HG03060 (cell line): Measurements from ENCODE around the gene ARRDC2.
"Not testable (repeated sequence)": the region's sequence is repeated elsewhere in the genome, so short reads cannot be mapped to it uniquely, and the experiment has no call there.

ENCODE experiments used
- ATAC-seq: cut with Tn5 transposase; IDR thresholded peaks from one replicate; pipeline ENCODE4 v1.9.1; 2021; ENCODE audit warnings: low read depth, moderate number of reproducible peaks; ENCODE audit not compliant: unreplicated experiment

Gene ARRDC2

DNA sequence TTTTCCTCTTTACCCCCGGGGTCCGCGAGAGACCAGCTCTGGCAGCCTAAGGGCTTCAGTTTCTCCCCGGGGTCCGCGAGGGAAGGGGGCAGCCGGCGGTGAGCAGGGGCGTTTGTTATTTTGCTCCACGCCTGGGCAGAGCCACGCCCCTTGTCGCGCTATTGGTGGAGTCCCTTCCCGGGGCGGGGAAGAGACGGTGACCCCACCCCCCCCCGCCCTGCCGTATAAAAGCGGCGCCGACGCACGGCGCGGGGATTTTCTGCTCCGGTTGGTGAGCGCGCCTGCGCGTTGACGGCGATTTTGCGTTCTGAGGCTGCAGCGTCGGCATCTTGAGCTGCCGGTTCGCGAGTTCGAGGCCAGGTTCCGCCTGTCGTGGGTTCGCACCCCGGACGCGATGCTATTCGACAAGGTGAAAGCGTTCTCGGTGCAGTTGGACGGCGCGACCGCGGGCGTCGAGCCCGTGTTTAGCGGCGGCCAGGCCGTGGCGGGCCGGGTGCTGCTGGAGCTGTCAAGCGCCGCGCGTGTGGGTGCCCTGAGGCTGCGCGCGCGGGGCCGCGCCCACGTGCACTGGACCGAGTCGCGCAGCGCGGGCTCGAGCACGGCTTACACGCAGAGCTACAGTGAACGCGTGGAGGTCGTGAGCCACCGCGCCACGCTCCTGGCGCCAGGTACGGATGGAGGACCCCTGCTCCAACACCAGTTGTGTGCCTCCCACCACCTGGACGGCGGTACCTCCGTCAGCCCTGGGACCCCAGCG lies at the start of gene ARRDC2:
Gene ARRDC2, plus strand, starts transcription at position 254 of the 757 bp plus-strand sequence. Its CDS starts 141 bp downstream, at position 395.
- no peak for ATAC-seq

DNA sequence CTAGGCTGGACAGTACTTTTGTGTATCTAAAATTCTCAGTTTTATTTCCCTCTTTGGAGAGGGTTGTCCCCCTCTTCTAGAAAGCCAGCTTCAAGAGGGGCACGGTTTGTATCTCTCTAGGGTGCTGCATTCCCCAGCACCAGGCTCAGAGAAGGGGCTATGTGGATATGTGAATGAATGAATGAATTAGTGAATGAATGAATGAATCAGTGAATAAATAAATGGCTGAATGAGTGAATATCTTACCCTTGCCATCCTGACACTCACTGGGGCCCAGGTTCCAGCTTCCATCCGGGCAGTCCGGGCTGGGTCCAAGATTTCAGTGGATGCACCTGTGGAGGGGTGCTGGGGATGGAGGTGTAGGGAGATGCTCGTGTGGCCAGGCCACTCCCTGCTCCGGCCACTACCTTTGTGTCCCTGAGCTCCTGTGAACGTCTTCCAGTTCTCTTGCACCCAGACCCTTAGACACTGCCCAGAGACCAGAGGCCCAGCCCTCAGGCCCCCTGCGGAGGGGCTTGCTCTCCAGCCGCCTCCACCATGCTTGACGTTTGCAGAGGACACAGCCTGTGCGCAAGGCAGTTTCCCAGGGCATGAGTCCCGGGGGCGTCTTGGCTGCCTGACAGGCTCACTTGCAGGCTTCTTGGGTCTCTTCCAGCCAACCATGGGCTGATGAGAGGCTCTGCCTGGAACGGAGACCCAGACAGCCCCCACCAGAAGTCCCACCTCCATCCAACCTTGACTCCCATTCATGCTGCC lies 43.9 kb upstream of the ARRDC2 start:
- ATAC-seq, result no peak

DNA sequence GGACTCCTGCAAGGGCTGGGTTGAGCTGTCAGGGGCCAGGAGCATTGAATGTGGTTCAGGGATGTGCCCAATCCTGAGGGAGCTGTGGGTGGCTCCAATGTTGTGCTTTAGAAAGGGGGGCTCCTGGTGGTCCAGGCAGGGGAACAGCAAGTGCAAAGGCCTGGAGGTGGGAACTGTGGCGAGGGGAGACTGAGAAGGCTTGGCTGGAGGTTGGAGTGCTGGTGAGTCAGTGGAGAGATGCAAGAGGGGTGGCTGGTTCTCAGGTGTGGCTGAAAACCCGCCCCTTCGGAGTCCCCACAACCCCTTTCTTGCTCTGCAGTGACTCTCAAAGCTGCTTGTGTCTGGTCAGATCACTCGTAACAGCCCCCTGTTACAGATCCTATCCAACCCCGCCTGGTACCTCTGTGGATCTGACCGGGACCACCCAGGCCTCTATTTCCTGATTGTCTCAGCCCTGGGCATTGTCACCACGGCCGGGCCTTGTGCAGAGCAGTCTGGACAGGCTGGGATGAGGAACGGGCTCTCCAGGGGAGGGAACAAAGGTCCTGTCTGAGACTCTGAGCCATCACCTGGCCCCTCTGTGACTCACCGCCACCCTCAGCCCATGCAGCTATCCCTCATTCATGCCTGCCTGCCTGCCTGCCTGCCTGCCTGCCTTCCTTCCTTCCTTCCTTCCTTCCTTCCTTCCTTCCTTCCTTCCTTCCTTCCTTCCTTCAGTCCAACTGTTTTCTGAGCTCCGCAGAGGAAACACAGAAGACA lies 42.4 kb upstream of the ARRDC2 start:
- no peak for ATAC-seq

DNA sequence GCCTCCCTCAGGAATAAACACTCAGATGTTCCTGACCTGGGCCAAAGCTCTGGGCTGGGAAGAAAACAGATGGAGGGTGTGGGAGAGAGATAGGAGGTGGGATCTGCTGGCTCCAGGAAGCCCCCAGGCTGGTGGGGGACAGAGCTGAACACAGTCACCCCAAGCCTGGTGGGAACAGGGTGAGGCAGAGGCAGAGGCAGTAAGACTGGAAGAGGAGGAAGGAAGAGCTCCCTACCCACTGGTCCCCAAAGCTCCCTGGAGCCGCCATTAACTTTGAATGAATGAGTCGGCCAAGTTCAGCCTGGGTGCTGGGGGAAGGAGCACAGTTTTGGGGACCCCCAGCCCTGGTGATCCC lies 41.9 kb upstream of the ARRDC2 start:
- no peak for ATAC-seq

DNA sequence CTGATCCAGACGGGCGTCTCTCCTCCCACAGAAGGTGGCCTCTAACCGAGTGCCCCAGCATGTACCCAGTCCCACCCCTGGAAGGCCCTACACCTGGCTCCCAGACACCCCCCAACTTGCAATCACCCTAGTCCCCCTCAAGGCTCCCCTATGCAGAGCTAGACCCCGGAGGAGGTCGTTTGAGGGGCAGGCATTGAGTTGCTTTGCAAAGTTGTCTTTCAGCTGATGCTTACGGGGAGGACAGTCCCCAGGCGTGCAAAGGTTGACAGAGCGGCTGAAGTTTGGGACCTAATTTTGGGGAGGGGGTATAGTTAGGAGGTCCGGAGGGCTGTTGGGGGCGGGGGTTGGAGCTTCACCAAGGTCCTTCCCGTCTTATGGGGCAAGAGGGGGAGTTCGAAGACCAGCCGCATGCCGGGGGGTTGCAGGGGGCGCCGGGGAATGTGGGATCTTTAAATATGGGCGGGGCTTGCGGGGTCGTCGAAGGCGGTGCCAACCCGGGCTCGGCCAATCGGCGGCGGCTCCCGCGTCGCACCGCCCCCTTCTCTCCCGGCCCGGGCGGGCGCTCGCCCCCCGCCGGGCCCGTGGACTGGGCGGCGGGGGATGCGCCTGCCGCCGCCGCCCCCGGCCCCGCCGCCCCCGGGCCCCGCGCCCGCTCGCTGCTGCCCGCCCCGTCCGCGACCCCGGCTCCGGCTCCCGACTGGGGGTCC lies 41.3 kb upstream of the ARRDC2 start, which contains the start of gene KCNN1:
Gene KCNN1, plus strand, starts transcription at position 558 of the 707 bp plus-strand sequence. CDS start 6,782 bp downstream, outside the sequence.
- ATAC-seq, result no peak

DNA sequence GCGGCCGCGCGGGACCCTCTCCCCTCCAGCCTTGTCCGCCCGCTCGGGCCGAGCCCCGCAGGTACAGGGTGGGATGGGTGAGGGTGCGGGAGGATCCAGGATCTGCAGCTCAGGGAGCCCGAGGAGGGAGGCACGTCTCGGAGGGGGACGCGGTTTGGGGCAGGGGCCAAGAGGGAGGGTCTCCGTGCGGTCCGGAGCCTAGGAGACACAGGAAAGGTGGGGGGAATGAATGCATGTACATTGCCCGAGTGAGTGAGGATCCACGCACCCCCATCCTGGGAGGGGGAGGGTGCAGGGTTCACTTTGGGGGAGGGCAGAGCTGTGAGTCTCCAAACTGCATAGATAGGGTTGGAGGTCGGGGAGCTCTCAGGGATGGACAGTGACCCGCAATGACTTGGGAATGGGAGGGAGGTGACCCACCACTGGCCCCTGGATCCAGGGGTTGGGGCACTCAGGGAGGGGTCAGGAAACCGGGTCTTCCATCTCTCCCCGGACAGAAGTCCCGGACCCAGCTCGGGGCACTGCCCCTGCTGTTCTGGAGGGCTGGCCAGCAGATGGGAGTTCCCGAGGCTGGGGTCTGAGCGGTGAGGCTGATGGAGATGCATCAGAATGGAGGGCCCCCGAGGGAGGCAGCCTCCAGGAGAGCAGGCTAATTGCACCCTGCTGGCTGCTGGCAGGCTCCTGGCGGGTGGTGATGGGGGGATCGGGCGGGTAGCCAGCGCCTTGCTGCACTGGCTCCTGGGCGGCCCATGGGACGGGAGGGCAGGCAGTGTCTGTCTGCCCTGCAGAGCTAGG lies 40.5 kb upstream of the ARRDC2 start:
- no peak for ATAC-seq

DNA sequence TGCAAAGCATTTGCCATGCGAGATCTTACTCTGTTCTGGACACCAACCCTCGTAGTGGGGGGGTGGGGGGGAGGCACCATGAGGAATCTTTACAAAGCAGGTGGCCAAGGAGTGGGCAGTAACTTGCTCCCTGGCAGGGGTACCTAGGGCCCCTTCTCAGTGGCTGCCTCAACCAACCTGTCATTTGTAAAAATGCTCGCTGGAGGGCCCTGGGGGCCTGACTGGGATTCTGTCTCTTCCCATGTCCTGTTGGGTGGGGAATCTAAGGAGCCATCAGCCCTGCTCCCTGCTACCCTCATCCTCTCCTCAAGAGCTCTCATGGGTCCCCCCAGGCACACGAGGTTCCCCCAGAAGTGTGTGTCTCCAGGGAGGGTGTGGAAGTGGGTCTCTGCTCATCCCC lies 39.6 kb upstream of the ARRDC2 start:
- ATAC-seq, result no peak

DNA sequence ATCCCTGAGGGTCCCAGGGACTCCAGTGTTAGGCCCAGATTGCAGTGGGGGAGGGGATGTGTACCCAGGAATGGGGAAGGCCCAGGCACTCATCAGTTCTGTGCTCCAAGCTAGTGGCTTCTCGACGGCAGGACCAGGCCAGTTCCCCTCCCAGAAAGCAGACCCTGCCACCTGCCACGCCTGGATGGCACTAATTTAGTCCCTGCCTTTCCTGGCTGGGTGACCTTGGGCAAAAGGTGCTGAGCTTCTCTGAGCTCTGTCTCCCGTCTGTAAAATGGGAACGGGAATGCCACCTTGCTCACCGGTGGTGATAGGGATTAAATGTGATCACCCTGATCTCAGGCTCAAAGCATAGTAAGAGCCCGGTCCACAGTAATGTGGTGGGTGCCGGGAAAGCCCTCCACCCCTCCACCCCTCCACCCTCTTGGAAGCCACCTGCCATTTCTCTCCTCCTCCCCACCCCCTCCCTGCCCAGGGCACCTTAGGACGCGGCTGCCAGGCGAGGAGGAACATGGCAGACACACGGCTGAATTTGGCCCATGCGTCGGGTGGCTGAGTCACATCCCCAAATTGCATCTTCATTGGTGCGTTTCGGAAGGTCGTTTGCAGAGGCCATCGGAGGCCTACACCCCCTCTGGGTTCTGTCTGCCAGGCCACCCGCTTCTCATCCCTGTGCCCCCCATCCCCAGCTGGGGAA lies 38.7 kb upstream of the ARRDC2 start:
- no peak for ATAC-seq

DNA sequence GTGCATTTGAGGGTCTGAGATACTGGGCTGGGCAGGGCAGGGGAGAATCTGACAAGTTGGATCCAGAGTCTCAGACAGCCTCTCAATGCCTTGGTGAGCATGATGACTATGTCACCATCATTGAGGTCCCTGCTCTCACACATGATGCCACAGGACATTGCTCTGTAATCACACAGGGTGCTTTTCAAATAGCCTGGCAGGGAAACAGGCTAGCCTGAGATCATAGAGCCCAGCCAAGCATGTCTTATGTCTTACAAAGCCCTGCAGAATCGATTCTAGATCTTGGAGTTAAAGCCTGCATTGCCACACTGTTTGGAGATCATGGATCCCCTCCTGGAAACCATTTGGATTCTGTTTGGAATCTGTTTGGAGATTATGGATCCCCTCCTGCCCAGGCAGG lies 35.7 kb upstream of the ARRDC2 start:
- ATAC-seq, result no peak

DNA sequence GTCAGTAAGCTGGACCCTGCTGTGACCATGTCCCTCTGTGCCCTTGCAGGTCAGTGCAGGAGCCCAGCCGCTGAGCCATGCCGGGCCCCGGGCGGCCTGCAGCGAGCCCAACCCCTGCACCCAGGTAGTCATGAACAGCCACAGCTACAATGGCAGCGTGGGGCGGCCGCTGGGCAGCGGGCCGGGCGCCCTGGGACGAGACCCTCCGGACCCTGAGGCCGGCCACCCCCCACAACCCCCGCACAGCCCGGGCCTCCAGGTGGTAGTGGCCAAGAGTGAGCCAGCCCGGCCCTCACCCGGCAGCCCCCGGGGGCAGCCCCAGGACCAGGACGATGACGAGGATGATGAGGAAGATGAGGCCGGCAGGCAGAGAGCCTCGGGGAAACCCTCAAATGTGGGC lies 34.2 kb upstream of the ARRDC2 start:
- no peak for ATAC-seq

DNA sequence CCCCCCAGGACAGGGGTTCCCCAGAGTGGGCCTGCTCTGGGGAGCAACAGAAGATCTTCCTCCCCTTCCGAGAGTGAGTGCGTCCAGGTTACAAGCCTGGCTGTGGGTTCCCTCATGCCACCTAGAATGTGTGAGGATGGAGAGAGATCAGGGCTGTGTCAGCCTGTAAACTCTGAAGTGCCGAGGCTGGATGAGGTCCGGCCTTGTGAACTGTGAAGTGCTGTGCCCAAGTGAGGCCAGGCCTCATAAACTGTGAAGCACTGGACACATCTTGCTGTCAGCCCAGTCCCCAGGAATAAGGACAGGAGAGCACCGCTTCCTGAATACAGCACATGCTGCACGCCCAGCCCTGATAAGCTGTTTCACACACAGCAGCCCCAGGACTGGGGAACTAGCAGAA lies 33.4 kb upstream of the ARRDC2 start:
- no peak for ATAC-seq

DNA sequence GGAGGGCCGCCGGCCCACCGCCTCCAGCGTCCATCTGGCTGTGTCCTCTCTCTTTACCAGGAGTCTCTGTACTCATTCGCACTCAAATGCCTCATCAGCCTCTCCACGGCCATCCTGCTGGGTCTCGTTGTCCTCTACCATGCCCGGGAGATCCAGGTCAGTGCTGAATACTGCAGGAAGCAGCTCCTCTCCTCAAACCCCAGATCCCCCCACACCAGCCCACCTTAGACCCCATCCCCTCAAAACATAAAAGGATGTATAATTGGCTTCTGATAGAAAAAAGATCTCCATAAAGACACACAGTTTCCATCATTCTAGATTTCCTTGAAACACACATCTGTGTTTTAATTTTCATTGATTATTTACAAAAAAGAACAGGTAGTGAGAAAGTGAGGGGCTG lies 32.9 kb upstream of the ARRDC2 start:
- ATAC-seq, result no peak

DNA sequence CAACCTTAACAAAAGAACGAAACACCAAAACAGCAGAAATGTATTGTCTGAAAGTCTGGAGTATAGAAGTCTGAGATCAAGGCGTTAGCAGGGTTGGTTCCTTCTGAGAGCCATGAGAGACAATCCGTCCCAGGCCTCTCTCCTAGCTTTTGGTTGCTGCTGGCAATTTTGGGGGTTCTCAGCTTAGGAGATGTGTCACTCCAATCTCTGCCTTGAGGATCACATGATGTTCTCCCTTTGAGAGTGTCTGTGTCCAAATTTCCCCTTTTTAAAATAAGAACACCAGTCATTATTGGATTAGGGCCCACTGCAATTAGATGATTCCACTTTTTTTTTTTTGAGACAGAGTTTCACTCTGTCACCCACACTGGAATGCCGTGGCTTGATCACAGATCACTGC lies 30.9 kb upstream of the ARRDC2 start:
- no peak for ATAC-seq

DNA sequence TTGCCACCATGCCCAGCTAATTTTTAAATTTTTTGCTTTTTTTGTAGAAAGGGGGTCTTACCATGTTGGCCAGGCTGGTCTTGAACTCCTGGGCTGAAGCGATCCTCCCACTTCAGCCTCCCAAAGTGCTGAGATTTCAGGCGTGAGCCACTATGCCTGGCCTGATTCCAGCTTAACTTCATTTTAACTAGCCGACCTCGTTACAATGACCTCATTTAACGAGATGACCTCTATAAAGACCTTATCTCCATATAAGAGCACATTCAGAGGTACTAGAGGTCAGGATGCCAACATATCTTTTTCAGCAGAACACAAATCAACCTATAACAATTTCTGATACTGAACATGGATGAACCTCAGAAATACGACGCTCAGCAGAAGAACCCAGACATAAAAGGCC lies 30.5 kb upstream of the ARRDC2 start:
- no peak for ATAC-seq

DNA sequence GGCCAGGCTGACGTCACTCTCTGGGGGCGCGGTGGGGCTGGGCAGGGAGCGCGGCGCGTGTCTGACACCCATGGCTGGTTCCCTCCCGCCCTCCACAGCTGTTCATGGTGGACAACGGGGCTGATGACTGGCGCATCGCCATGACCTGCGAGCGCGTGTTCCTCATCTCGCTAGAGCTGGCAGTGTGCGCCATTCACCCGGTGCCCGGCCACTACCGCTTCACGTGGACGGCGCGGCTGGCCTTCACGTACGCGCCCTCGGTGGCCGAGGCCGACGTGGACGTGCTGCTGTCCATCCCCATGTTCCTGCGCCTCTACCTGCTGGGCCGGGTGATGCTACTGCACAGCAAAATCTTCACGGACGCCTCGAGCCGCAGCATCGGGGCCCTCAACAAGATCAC lies 26.4 kb upstream of the ARRDC2 start:
- no peak for ATAC-seq

DNA sequence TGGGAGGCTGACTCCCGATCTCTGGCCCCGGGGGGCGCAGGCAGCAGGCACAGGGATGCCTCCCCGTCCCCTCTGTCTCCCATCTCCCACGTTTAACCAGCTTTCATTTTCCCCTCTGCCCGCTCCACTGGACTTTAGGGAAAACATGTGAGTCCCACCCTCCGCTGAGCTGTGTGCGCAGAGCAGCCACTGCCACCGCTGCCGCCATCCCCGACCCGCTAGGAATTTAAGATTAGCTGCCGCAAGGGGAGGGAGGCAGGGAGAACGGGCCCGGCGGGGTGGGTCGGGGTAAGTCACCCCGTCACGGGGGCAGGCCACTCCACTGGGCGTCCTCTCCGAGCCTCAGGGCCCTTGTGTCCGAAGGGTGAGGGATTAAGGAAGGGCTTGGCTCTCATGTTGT lies 25.5 kb upstream of the ARRDC2 start:
- ATAC-seq, result no peak

DNA sequence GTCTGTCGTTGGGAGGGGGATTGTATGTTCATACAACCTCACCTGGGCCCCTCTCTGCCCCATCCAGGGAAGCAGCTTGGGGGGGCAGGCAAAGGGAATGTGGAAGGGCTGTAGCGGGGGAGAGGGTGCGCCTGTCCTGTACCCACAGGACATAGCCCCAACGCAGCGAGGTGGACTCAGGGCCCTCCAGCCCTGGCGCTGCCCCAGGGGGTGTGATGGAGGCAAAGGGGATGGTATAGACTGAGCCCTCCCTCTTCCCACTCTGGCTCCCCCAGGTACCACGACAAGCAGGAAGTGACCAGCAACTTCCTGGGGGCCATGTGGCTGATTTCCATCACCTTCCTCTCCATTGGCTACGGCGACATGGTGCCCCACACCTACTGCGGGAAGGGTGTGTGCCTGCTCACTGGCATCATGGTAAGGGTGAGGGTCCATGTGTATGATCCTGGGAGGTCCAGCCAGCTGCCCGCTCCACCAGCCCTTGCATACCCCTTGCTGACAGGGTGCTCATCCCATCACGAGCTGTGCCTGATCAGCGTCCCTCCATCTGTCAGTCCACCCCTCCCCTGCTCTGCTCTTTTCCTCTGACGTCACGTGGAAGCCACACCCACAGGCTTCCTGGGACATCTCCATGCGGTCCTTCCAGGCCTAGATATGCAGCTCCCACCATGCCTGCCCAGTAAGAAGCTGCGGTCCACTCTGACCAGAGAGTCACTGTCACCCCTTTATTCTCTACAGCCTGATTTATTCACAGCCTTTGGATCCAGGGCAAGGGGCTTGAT lies 22.7 kb upstream of the ARRDC2 start:
- ATAC-seq, result no peak

DNA sequence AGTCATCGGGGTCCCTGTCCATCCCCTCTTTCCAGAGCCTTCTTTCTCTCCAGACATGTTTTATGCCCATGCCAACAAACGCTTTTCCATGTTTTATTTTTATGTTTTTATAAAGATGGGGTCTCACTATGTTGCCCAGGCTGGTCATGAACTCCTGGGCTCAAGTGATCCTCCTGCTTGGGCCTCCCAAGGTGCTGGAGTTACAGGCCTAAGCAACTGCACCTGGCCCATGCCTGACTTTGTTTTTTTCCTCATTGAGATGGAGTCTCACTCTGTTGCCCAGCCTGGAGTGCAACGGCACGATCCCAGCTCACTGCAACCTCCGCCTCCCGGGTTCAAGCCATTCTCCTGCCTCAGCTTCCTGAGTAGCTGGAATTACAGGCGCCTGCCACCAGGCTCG lies 21.4 kb upstream of the ARRDC2 start:
- not testable (repeated sequence) for ATAC-seq

DNA sequence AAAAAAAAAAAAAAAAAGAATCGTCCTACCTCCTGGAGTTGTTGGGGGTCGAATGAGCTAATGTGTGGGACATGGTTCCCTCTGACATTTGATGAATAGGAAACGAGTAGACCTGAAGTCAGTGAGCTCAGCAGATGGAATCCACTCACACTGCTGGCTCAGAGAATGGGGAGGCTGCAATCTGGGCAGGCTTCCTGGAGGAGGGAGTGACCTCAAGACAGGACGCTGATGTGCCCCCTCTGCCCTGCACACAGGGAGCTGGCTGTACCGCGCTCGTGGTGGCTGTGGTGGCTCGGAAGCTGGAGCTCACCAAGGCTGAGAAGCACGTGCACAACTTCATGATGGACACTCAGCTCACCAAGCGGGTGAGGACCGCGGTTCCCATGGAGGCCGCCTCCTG lies 19.8 kb upstream of the ARRDC2 start:
- no peak for ATAC-seq
